HG02943 (cell line): ENCODE data around the gene SPANXD.
"Not testable (repeated sequence)": the region's sequence is repeated elsewhere in the genome, so short reads cannot be mapped to it uniquely, and the experiment has no call there.

ENCODE experiments used
- ATAC-seq: cut with Tn5 transposase; IDR thresholded peaks from one replicate; pipeline ENCODE4 v1.9.1; 2021; ENCODE audit warnings: mild to moderate bottlenecking, low read depth, moderate library complexity; ENCODE audit not compliant: unreplicated experiment

SPANXD gene, protein sequence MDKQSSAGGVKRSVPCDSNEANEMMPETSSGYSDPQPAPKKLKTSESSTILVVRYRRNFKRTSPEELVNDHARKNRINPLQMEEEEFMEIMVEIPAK

GRCh38 chrX:141698639-141699038, at the start of gene SPANXD:
SPANXD (minus strand) TSS chrX:141698739; CDS start chrX:141698405, 334 bp downstream.
- not testable (repeated sequence) for ATAC-seq

GRCh38 chrX:141742666-141743065, 44.1 kb upstream of the SPANXD start:
- no peak for ATAC-seq

- ATAC-seq = no peak
Observed at GRCh38 chrX:141736656-141737055, 38.1 kb upstream of the SPANXD start.

GRCh38 chrX:141733371-141733770, 34.8 kb upstream of the SPANXD start:
- ATAC-seq = no peak

- ATAC-seq = no peak
Observed at GRCh38 chrX:141732031-141732430, 33.5 kb upstream of the SPANXD start.

DNA sequence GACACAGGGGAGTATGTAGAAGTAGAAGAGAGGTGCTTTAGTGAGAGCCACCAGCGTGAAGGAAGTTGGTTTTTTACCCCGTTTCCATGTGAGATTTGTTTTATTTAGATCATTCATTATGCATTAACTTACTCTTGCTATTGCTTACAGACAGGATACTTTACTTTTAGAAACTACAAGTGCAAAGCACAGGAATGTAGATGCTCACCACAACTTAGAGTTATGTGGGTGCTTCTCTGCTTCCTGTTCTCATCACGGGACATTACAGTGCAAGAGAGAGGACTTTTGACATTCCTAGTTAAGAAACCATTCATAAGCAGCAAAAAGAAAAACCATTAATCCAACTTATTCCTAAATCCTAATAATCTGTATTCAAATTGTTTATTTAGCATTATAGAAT, 25.6 kb upstream of the SPANXD start:
- ATAC-seq = no peak

DNA sequence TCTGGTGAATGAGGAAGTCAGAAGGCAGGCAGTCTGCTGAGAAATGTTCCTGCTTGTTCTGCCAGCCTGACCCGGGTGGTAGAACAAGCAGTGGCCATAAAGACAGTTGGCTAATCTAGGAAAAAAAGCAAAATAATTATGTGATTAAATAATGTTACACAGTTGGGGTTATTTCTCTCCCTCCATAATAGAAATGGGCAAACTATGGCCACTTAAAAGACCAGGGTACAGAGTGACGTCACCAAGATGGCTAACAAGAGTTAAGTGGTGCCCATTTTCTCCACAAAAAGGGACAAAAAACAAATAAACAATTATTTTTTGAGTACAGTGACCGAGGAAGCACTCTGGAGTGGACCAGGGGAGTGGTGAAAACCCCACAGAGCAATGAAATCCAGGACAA, 16.1 kb upstream of the SPANXD start:
- no peak for ATAC-seq

DNA sequence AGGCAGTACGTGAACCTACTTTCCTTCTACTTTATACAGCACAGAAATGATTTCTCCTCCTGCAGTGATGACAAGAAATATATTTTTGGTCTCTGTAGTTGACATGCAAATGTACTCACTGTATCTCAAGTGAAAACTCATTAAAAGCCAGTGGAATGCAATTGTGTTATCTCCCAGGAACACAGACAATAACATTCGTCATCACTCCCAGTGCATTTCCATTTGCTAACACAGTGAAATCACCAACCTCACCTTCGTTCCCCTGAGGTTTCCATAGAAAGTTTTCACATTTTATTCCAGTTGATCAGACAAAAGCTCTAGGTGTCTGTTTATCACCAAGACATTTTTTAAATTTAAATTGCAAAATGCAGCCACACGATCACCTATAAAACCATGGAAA, 2.5 kb upstream of the SPANXD start:
- ATAC-seq = no peak

- ATAC-seq = no peak
Observed at GRCh38 chrX:141673946-141674345, 24.6 kb downstream of the SPANXD start.

- no peak for ATAC-seq
Observed at GRCh38 chrX:141669689-141670088, 28.9 kb downstream of the SPANXD start.

DNA sequence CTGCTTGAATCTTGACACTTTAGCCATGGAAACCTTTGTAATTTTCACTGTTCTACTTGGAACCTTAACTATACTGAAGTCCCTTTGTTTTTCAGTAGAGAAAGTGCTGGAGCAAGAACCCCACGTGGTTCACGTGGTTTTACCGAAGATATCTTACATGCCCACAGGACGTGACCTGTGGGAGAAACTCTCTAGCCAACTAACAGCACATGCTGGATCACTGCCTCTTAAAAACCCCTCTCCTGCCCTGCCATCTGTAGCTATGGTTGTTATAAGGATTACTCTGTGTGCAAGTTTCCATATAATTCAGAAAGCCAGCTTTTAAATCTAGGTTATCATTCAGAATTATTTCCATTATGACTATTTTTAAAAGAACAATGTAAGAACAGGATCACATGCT, 30.2 kb downstream of the SPANXD start:
- no peak for ATAC-seq

GRCh38 chrX:141662781-141663180, 35.8 kb downstream of the SPANXD start:
- ATAC-seq = no peak

DNA sequence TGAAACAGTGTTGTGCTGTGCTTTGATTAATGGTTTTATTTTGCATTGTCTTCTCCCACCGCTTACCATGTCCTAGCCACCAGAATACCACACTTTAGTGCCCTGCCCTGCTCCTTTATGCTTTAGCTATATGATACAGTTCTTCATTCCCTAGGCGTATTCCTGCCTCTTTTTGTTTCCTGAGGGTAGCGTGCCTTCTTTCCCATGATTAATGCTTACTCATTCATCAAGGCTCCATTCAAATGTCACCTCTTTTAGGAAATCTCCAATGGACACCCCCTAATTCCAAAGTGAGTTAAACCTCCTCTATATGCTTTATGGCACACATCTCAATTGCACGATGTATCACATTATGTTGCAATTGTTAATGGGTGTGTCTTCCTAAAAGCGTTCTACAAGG, 46.3 kb downstream of the SPANXD start:
- ATAC-seq = no peak
